ENCODE results near the gene RNF130.

RNF130 gene

GRCh38 chr5:180104168-180104530 is 32.6 kb upstream of the RNF130 start:
- Histone ChIP-seq H3K9me3 (ENCODE audit: low read length) (peaks cover 13% of the 10 kb centered on the region; the same call in 1 of the 2 replicates), H4K20me1 (ENCODE audit: insufficient read depth, low read length) (no peaks in the 10 kb centered on the region), H3K36me3 (ENCODE audit: insufficient read depth, low read length) (no peaks in the 10 kb centered on the region), H3K4me2 (ENCODE audit: low read length) (no peak overlapping the region), H3K4me3 (ENCODE audit: low read depth, low read length, poor library complexity, severe bottlenecking) (no peak overlapping the region), H3K9me2 (ENCODE audit: low read depth, low read length) (no peaks in the 10 kb centered on the region), H3F3A (ENCODE audit: insufficient read depth, low read length) (no peaks in the 10 kb centered on the region), H3K9ac (ENCODE audit: low read length) (no peak overlapping the region), H3K4me1 (ENCODE audit: insufficient read depth, low read length, severe bottlenecking) (no peaks in the 10 kb centered on the region), H3K79me2 (ENCODE audit: insufficient read depth, low read length) (no peaks in the 10 kb centered on the region), H3K27ac (ENCODE audit: low read depth, low read length, poor library complexity, severe bottlenecking) (no peak overlapping the region), H3K27me3 (ENCODE audit: insufficient read depth, low read length) (no peaks in the 10 kb centered on the region; the same call in 1 of the 2 replicates), H2AFZ (ENCODE audit: low read length) (no peak overlapping the region)
- TF ChIP-seq EZH2 (IDR thresholded peaks at IDR 0.05; ENCODE audit: borderline replicate concordance, low read length) (no peak), CTCF (IDR thresholded peaks at IDR 0.05; ENCODE audit: low read length) (no peak)

GRCh38 chr5:180103487-180104167 is 32.1 kb upstream of the RNF130 start:
- Histone ChIP-seq H3K4me1 (ENCODE audit: insufficient read depth, low read length, severe bottlenecking) (no peaks in the 10 kb centered on the region), H3K9me2 (ENCODE audit: low read depth, low read length) (no peaks in the 10 kb centered on the region), H3K9me3 (ENCODE audit: low read length) (peaks cover 13% of the 10 kb centered on the region; the same call in 1 of the 2 replicates), H3K79me2 (ENCODE audit: insufficient read depth, low read length) (no peaks in the 10 kb centered on the region), H3K27me3 (ENCODE audit: insufficient read depth, low read length) (no peaks in the 10 kb centered on the region; the same call in 1 of the 2 replicates), H3K4me3 (ENCODE audit: low read depth, low read length, poor library complexity, severe bottlenecking) (no peak overlapping the region), H2AFZ (ENCODE audit: low read length) (no peak overlapping the region), H3K9ac (ENCODE audit: low read length) (no peak overlapping the region), H3K4me2 (ENCODE audit: low read length) (no peak overlapping the region), H3K36me3 (ENCODE audit: insufficient read depth, low read length) (no peaks in the 10 kb centered on the region), H4K20me1 (ENCODE audit: insufficient read depth, low read length) (no peaks in the 10 kb centered on the region), H3F3A (ENCODE audit: insufficient read depth, low read length) (no peaks in the 10 kb centered on the region), H3K27ac (ENCODE audit: low read depth, low read length, poor library complexity, severe bottlenecking) (no peak overlapping the region)
- TF ChIP-seq EZH2 (IDR thresholded peaks at IDR 0.05; ENCODE audit: borderline replicate concordance, low read length) (no peak), CTCF (IDR thresholded peaks at IDR 0.05; ENCODE audit: low read length) (no peak)

DNA sequence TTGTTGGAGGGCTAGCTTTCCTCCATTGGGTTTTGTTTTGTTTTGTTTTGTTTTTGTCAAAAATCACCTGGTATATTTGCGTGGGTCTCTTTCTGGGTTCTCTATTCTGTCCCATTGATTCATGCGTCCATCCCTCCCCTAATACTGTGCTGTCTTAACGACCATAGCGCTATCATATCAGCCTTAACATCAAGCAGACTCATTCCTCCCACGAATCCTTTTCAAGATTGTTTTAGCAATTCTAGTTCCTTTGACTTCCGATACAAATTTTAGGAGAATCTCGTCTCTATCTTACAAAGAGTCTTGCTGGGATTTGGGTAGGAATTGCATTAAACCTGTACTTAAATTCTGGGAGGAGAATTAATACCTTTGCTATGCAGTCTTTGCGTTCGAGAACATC is 31.1 kb upstream of the RNF130 start:
- Histone ChIP-seq H3K9me2 (ENCODE audit: low read depth, low read length) (no peaks in the 10 kb centered on the region), H3K79me2 (ENCODE audit: insufficient read depth, low read length) (no peaks in the 10 kb centered on the region), H3K27ac (ENCODE audit: low read depth, low read length, poor library complexity, severe bottlenecking) (no peak overlapping the region), H3K4me3 (ENCODE audit: low read depth, low read length, poor library complexity, severe bottlenecking) (no peak overlapping the region), H3K9me3 (ENCODE audit: low read length) (peaks cover 12% of the 10 kb centered on the region; the same call in 1 of the 2 replicates), H3K4me2 (ENCODE audit: low read length) (no peak overlapping the region), H3K9ac (ENCODE audit: low read length) (no peak overlapping the region), H3K36me3 (ENCODE audit: insufficient read depth, low read length) (no peaks in the 10 kb centered on the region), H3K27me3 (ENCODE audit: insufficient read depth, low read length) (no peaks in the 10 kb centered on the region; the same call in 1 of the 2 replicates), H3K4me1 (ENCODE audit: insufficient read depth, low read length, severe bottlenecking) (no peaks in the 10 kb centered on the region), H3F3A (ENCODE audit: insufficient read depth, low read length) (no peaks in the 10 kb centered on the region), H2AFZ (ENCODE audit: low read length) (no peak overlapping the region), H4K20me1 (ENCODE audit: insufficient read depth, low read length) (no peaks in the 10 kb centered on the region)
- TF ChIP-seq CTCF (IDR thresholded peaks at IDR 0.05; ENCODE audit: low read length) (no peak), EZH2 (IDR thresholded peaks at IDR 0.05; ENCODE audit: borderline replicate concordance, low read length) (no peak)

Data from OCI-LY1 (cell line).